Body of pancreas (tissue), 4 donors: Measurements from ENCODE around the gene IL6ST.

Experiments
- POLR2A ChIP-seq, 3 donors: fragments of 450-650 bp; IDR thresholded peaks; one replicate each; pipeline ENCODE4 v1.6.1; 2016; ENCODE audit warnings: antibody characterized with exemption in 3 of 3, mild to moderate bottlenecking in 2 of 3
- TF ChIP-seq, protein P1 (sequence below), 7 experiments: fragments of 450-650 bp in 4 of 7; fragments of 200-600 bp in 3 of 7; sonication (generic) in 3 of 7; IDR thresholded peaks; one replicate each; pipeline ENCODE4 v1.5.1; 2016 to 2019; ENCODE audit warnings: antibody characterized with exemption in 7 of 7

DNA sequence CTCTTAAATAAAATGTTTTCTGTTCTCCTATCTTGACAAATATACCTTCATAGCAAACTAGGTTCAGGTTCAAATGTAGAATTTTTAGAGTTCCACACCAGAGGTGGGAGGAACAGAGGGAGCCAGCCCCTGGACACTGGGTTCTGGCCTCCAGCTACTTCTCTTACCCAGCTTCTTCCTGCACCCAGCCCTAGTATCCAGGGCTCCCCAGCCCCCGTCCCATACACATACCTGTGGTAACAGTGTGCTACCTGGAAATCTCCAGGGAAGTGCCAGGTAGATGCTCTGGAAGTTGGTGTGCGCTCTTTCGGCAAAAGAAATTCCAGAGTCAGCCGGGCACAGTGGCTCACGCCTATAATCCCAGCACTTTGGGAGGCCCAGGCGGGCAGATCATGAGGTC, 33.9 kb upstream of the IL6ST start:
- TF ChIP-seq, protein P1, sequence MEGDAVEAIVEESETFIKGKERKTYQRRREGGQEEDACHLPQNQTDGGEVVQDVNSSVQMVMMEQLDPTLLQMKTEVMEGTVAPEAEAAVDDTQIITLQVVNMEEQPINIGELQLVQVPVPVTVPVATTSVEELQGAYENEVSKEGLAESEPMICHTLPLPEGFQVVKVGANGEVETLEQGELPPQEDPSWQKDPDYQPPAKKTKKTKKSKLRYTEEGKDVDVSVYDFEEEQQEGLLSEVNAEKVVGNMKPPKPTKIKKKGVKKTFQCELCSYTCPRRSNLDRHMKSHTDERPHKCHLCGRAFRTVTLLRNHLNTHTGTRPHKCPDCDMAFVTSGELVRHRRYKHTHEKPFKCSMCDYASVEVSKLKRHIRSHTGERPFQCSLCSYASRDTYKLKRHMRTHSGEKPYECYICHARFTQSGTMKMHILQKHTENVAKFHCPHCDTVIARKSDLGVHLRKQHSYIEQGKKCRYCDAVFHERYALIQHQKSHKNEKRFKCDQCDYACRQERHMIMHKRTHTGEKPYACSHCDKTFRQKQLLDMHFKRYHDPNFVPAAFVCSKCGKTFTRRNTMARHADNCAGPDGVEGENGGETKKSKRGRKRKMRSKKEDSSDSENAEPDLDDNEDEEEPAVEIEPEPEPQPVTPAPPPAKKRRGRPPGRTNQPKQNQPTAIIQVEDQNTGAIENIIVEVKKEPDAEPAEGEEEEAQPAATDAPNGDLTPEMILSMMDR (IDR thresholded peaks at IDR 0.05): no peak
- no peak for TF ChIP-seq POLR2A (IDR thresholded peaks at IDR 0.05)
